Neural cell (in vitro differentiated cells): ENCODE data around the gene ITPRID2. TPM values are rescaled to one million over a fixed set of nuclear protein-coding genes. Genes with fewer than 3 reads are reported as not detected.

ENCODE experiments used
- H2AFZ ChIP-seq: fragments of 200-600, 300-800 bp; sonication (generic), shearing (Covaris generic); 2 replicates; pipeline ENCODE4 v1.6.0; 2014; ENCODE audit warnings: low read depth, mild to moderate bottlenecking, antibody characterized with exemption, low read length, moderate library complexity
- H3F3A ChIP-seq: fragments of 200-600 bp; shearing (Covaris generic); 2 replicates; pipeline ENCODE4 v1.6.1; 2016; ENCODE audit warnings: mild to moderate bottlenecking, moderate library complexity, mixed read lengths, antibody characterized with exemption, low read length; ENCODE audit not compliant: insufficient read depth, poor library complexity, severe bottlenecking
- H3K27ac ChIP-seq: fragments of 200-600, 300-800 bp; sonication (generic), shearing (Covaris generic); 2 replicates; pipeline ENCODE4 v1.5.1; 2014; ENCODE audit warnings: mild to moderate bottlenecking, low read length, moderate library complexity
- H3K27me3 ChIP-seq: fragments of 300-800, 200-600 bp; sonication (generic), shearing (Covaris generic); 2 replicates; pipeline ENCODE4 v1.6.0; 2014; ENCODE audit warnings: mild to moderate bottlenecking, low read depth, low read length, moderate library complexity; ENCODE audit not compliant: insufficient read depth
- H3K36me3 ChIP-seq: fragments of 300-800, 200-600 bp; sonication (generic), shearing (Covaris generic); 2 replicates; pipeline ENCODE4 v1.5.1; 2014; ENCODE audit warnings: mild to moderate bottlenecking, antibody characterized with exemption, low read length, moderate library complexity; ENCODE audit not compliant: insufficient read depth
- H3K4me2 ChIP-seq: fragments of 300-800, 200-600 bp; sonication (generic), shearing (Covaris generic); 2 replicates; pipeline ENCODE4 v1.6.0; 2014; ENCODE audit warnings: mild to moderate bottlenecking, low read length
- H3K4me3 ChIP-seq: fragments of 300-800, 200-600 bp; sonication (generic), shearing (Covaris generic); 2 replicates; pipeline ENCODE4 v1.5.1; 2014; ENCODE audit warnings: mild to moderate bottlenecking, low read length, moderate library complexity
- H3K79me2 ChIP-seq: fragments of 200-600 bp; shearing (Covaris generic); replicated peaks from 2 replicates; pipeline ENCODE4 v1.6.0; 2014; ENCODE audit warnings: mild to moderate bottlenecking, low read length, moderate library complexity; ENCODE audit not compliant: insufficient read depth
- H3K9ac ChIP-seq: fragments of 300-800, 200-600 bp; sonication (generic), shearing (Covaris generic); 2 replicates; pipeline ENCODE4 v1.6.1; 2016; ENCODE audit warnings: mild to moderate bottlenecking, low read length, mixed read lengths
- H3K9me2 ChIP-seq: fragments of 200-600 bp; shearing (Covaris generic); 2 replicates; pipeline ENCODE4 v1.6.1; 2016; ENCODE audit warnings: mild to moderate bottlenecking, low read length, mixed read lengths; ENCODE audit not compliant: insufficient read depth
- H3K9me3 ChIP-seq: fragments of 200-600, 300-800 bp; sonication (generic), shearing (Covaris generic); 2 replicates; pipeline ENCODE4 v1.6.1; 2016; ENCODE audit warnings: mild to moderate bottlenecking, mixed run types, low read length, moderate library complexity, mixed read lengths
- H4K20me1 ChIP-seq: fragments of 200-600 bp; shearing (Covaris generic); 2 replicates; pipeline ENCODE4 v1.6.1; 2016; ENCODE audit warnings: mild to moderate bottlenecking, mixed run types; ENCODE audit not compliant: insufficient read depth
- CTCF ChIP-seq: fragments of 450-650 bp; IDR thresholded peaks from 2 replicates; pipeline ENCODE4 v1.5.1; 2014; ENCODE audit warnings: antibody characterized with exemption, mild to moderate bottlenecking, moderate library complexity; ENCODE audit not compliant: poor library complexity, severe bottlenecking
- EP300 ChIP-seq: fragments of 450-650 bp; conservative IDR thresholded peaks from 2 replicates; pipeline ENCODE4 v1.6.1; 2014; ENCODE audit warnings: antibody characterized with exemption, mild to moderate bottlenecking, moderate library complexity; ENCODE audit not compliant: poor library complexity, severe bottlenecking
- EZH2 ChIP-seq: fragments of 200-600, 300-800 bp; shearing (Covaris generic), sonication (generic); IDR thresholded peaks from 2 replicates; pipeline ENCODE4 v1.6.1; 2014; ENCODE audit warnings: antibody characterized with exemption, low read length, borderline replicate concordance, mild to moderate bottlenecking; ENCODE audit not compliant: insufficient read depth, poor library complexity, severe bottlenecking
- MXI1 ChIP-seq: fragments of 450-650 bp; conservative IDR thresholded peaks from 2 replicates; pipeline ENCODE4 v1.6.1; 2014; ENCODE audit warnings: antibody characterized with exemption, mild to moderate bottlenecking; ENCODE audit not compliant: poor library complexity, severe bottlenecking
- POLR2AphosphoS5 ChIP-seq: IDR thresholded peaks from 2 replicates; pipeline ENCODE4 v1.6.1; 2012
- RAD21 ChIP-seq: fragments of 450-650 bp; conservative IDR thresholded peaks from 2 replicates; pipeline ENCODE4 v1.6.1; 2014; ENCODE audit warnings: antibody characterized with exemption, mild to moderate bottlenecking, moderate library complexity
- REST ChIP-seq: IDR thresholded peaks from 2 replicates; pipeline ENCODE4 v1.6.1; 2012; ENCODE audit warnings: borderline replicate concordance
- SMC3 ChIP-seq: fragments of 450-650 bp; conservative IDR thresholded peaks from 2 replicates; pipeline ENCODE4 v1.6.1; 2014; ENCODE audit warnings: antibody characterized with exemption, mild to moderate bottlenecking, moderate library complexity; ENCODE audit not compliant: poor library complexity
- TAF1 ChIP-seq: IDR thresholded peaks from 2 replicates; pipeline ENCODE4 v1.6.1; 2012; ENCODE audit warnings: low read depth
- polyA plus RNA-seq: library from polyadenylated mRNA; depleted of rRNA; stranded (reverse); fragments of >200 nt; gene quantifications from 2 replicates; pipeline ENCODE4 v1.2.3, GENCODE V29; 2014

ITPRID2 gene
- polyA plus RNA-seq, 1 donor from 2014 or later: 42.0 TPM

GRCh38 chr2:181882246-181883020 is 9.1 kb upstream of the ITPRID2 start (continued):
- no peak for TF ChIP-seq CTCF

- H2AFZ ChIP-seq: no peak overlapping the region
- no peak overlapping the region for H3K27ac ChIP-seq
- H3K9ac ChIP-seq: no peak overlapping the region
- H3K79me2 ChIP-seq: no peaks in the 10 kb centered on the region
- no peak overlapping the region for H3K4me3 ChIP-seq
- no peaks in the 10 kb centered on the region for H3K27me3 ChIP-seq
- no peak overlapping the region for H3K4me2 ChIP-seq
- no peaks in the 10 kb centered on the region for H3K9me3 ChIP-seq
- H4K20me1 ChIP-seq: no peaks in the 10 kb centered on the region
- H3K9me2 ChIP-seq: no peaks in the 10 kb centered on the region
- TF ChIP-seq SMC3: no peak
- no peak for TF ChIP-seq EP300
- TF ChIP-seq REST: no peak
- TF ChIP-seq MXI1: no peak
- TF ChIP-seq CTCF: no peak
- TF ChIP-seq POLR2AphosphoS5: no peak
- H3F3A ChIP-seq: no peaks in the 10 kb centered on the region
- H3K36me3 ChIP-seq: no peaks in the 10 kb centered on the region
Observed at GRCh38 chr2:181884601-181885000, 6.9 kb upstream of the ITPRID2 start.

- no peak for TF ChIP-seq EZH2
- TF ChIP-seq SMC3: no peak
- TF ChIP-seq RAD21: no peak
- TF ChIP-seq EP300: no peak
- no peak for TF ChIP-seq REST
- TF ChIP-seq POLR2AphosphoS5: no peak
- TF ChIP-seq CTCF: no peak
- no peak for TF ChIP-seq MXI1
- TF ChIP-seq TAF1: no peak
- H3K4me3 ChIP-seq: no peak overlapping the region
- no peak overlapping the region for H3K27ac ChIP-seq
- H3K9me3 ChIP-seq: no peaks in the 10 kb centered on the region
- no peaks in the 10 kb centered on the region for H3K27me3 ChIP-seq
- H2AFZ ChIP-seq: no peak overlapping the region
- H3F3A ChIP-seq: no peaks in the 10 kb centered on the region
- H3K79me2 ChIP-seq: no peaks in the 10 kb centered on the region
- no peaks in the 10 kb centered on the region for H3K36me3 ChIP-seq
- H3K9me2 ChIP-seq: no peaks in the 10 kb centered on the region
- H3K4me2 ChIP-seq: no peak overlapping the region
- no peaks in the 10 kb centered on the region for H4K20me1 ChIP-seq
- no peak overlapping the region for H3K9ac ChIP-seq
Observed at GRCh38 chr2:181885096-181885495, 6.4 kb upstream of the ITPRID2 start.
